SU-DHL-6 (cell line): ENCODE data around the gene AVEN.

Experiments
- CTCF ChIP-seq: fragments of 200-600 bp; sonication (generic); IDR thresholded peaks from one replicate; pipeline ENCODE4 v1.5.1; 2017; ENCODE audit warnings: antibody characterized with exemption, mild to moderate bottlenecking, low read length, moderate library complexity; ENCODE audit not compliant: insufficient read depth, poor library complexity, severe bottlenecking
- EZH2phosphoT487 ChIP-seq: fragments of 200-600 bp; sonication (generic), shearing (Covaris generic); conservative IDR thresholded peaks from 2 replicates; pipeline ENCODE4 v1.6.1; 2018; ENCODE audit warnings: mild to moderate bottlenecking, antibody characterized with exemption, low read length, moderate library complexity, mixed read lengths

GRCh38 chr15:33980159-33980558 lies 58.8 kb downstream of the AVEN start:
- TF ChIP-seq CTCF (no peak), EZH2phosphoT487 (no peak)
